Measurements from ENCODE around the gene PTGIS. TPM values are rescaled to one million over a fixed set of nuclear protein-coding genes. Genes with fewer than 3 reads are reported as not detected.

The PTGIS gene
- total RNA-seq, 1 experiment from 2014 or later: 20.0 TPM

GRCh38 chr20:49484180-49485140 is 83.5 kb downstream of the PTGIS start:
- H3K4me3 Mint-ChIP-seq: peak overlapping the region; percentile 78 to 88
- no peaks in the 10 kb centered on the region; the same call in 1 of the 2 replicates for H3K27me3 ChIP-seq (ENCODE audit: insufficient read depth, low read length)
- no peak overlapping the region for H2BK15ac ChIP-seq (ENCODE audit: low read depth, low read length)

More at GRCh38 chr20:49484180-49485140, 83.5 kb downstream of the PTGIS start:
- H2AFZ ChIP-seq (ENCODE audit: low read length): no peak overlapping the region
- H3K27ac Mint-ChIP-seq: no peak overlapping the region
- no peak overlapping the region for H4K8ac ChIP-seq (replicated peaks; ENCODE audit: insufficient read length, low read depth, low read length)
- H2AK5ac ChIP-seq (ENCODE audit: insufficient read length, low read length): no peak overlapping the region
- no peaks in the 10 kb centered on the region for H3K79me1 ChIP-seq (ENCODE audit: insufficient read depth, low read depth, low read length, poor library complexity, severe bottlenecking)
- H3K4ac ChIP-seq (ENCODE audit: low read depth, low read length): no peak overlapping the region
- no peak overlapping the region for H3K23ac ChIP-seq (ENCODE audit: insufficient read length, low read depth, low read length)
- no peak overlapping the region for H4K91ac ChIP-seq (ENCODE audit: insufficient read length, low read depth, low read length)
- no peak overlapping the region for H4K5ac ChIP-seq (ENCODE audit: insufficient read length, low read depth, low read length)
- H3K4me1 ChIP-seq (ENCODE audit: insufficient read depth, low read length): no peaks in the 10 kb centered on the region
- no peak overlapping the region for H3T11ph ChIP-seq (ENCODE audit: low read length)
- no peak overlapping the region for H3K56ac ChIP-seq (ENCODE audit: insufficient read length, low read depth, low read length)
- H3K4me2 ChIP-seq (ENCODE audit: insufficient read depth, insufficient read length, low read length): peak overlapping the region; percentile 95
- TF ChIP-seq CTCF (conservative IDR thresholded peaks at IDR 0.05): peak; percentile 88
- peaks cover 66% of the 10 kb centered on the region for H3K27me3 Mint-ChIP-seq (ENCODE audit: low read depth)
- peak overlapping the region; percentile 62; the same call in 1 of the 2 replicates for H3K14ac ChIP-seq (ENCODE audit: insufficient read depth, low read length)
- peak overlapping the region; percentile 57 for H3K9ac ChIP-seq (ENCODE audit: extremely low read depth, insufficient read length, low read length)
- no peaks in the 10 kb centered on the region; a peak in 1 of 5 replicates for H3K9me3 Mint-ChIP-seq
- peak; percentile 87 for DNase-seq
- H4K20me1 ChIP-seq (ENCODE audit: control insufficient read depth, insufficient read depth, insufficient read length): no peaks in the 10 kb centered on the region
- H2BK20ac ChIP-seq (ENCODE audit: low read depth, low read length, poor library complexity, severe bottlenecking): no peak overlapping the region
- H3K18ac ChIP-seq (ENCODE audit: insufficient read length, low read depth, low read length): peak overlapping the region; percentile 13
- no peak overlapping the region for H2BK12ac ChIP-seq (ENCODE audit: insufficient read length, low read depth, low read length)
- no peak overlapping the region for H2BK5ac ChIP-seq (ENCODE audit: insufficient read length, low read length)
- whole genome bisulfite sequencing (ENCODE audit: extremely low coverage, insufficient read length, low lambda C conversion rate): no CpG with 5 or more reads among the region's 61 CpGs
- peaks cover 0 to 5% (median 2%) of the 10 kb centered on the region in 3 experiments; a peak in 3 of 7 replicates for H3K36me3 Mint-ChIP-seq (ENCODE audit: insufficient read depth in 1 of 3, low read depth in 3 of 3)
- no peak overlapping the region for H3K27ac ChIP-seq (ENCODE audit: insufficient read length, low read depth, low read length)
- H3K9me3 ChIP-seq (ENCODE audit: control insufficient read depth, low read depth, low read length): no peaks in the 10 kb centered on the region
- H3K79me2 ChIP-seq (ENCODE audit: insufficient read depth, low read length): no peaks in the 10 kb centered on the region
- no peak overlapping the region for H2BK120ac ChIP-seq (ENCODE audit: low read depth, low read length, poor library complexity, severe bottlenecking)
- peaks cover 14% of the 10 kb centered on the region for H3K23me2 ChIP-seq (ENCODE audit: insufficient read length, low read depth, low read length, poor library complexity, severe bottlenecking)
- peaks cover 2 to 7% of the 10 kb centered on the region in 2 experiments; a peak in 2 of 4 replicates for H3K4me1 Mint-ChIP-seq

All from H9 (cell line).